ENCODE data around the gene COL9A1.

The COL9A1 gene

DNA sequence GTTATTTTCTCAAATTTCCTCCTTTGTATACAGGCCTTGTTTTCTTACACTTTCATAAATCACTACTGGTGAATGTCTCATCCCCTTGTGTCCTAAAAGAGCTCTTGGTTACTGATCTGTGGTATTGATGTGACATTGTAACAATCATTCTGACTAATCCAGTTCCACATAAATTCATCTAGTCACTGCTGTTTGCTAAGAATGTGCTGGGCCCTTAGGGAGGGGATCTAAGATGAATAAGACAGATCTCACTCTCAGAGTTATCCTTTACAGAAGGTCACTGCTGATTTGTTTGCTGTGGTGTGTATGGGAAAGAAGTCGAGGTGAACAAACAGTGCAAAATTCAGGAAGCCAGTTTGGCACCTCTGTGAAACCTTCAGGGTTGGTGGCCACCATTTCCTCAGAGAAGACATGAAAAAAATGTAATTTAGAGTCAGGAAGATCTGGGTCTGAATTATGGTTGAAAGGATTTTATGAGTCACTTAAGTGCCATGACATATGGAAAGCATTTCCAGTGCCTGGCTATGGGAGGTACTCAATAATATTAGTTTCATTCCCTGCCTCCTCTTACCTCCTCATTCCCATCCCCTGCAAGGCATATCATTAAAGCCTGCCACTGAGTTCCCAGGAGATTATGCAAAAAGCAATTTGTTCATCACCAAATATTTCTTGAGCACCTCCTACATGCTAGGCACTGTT, 121.8 kb downstream of the COL9A1 start:
- DNase-seq (ENCODE audit: low spot score): no peak
- CTCF ChIA-PET: no interaction called here
- H3K27ac ChIP-seq: no peak overlapping the region
- TF ChIP-seq, protein P1, sequence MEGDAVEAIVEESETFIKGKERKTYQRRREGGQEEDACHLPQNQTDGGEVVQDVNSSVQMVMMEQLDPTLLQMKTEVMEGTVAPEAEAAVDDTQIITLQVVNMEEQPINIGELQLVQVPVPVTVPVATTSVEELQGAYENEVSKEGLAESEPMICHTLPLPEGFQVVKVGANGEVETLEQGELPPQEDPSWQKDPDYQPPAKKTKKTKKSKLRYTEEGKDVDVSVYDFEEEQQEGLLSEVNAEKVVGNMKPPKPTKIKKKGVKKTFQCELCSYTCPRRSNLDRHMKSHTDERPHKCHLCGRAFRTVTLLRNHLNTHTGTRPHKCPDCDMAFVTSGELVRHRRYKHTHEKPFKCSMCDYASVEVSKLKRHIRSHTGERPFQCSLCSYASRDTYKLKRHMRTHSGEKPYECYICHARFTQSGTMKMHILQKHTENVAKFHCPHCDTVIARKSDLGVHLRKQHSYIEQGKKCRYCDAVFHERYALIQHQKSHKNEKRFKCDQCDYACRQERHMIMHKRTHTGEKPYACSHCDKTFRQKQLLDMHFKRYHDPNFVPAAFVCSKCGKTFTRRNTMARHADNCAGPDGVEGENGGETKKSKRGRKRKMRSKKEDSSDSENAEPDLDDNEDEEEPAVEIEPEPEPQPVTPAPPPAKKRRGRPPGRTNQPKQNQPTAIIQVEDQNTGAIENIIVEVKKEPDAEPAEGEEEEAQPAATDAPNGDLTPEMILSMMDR (conservative IDR thresholded peaks at IDR 0.05; ENCODE audit: low read depth): no peak
- POLR2A ChIA-PET (ENCODE audit: low non-redundant PET): no interaction called here

DNA sequence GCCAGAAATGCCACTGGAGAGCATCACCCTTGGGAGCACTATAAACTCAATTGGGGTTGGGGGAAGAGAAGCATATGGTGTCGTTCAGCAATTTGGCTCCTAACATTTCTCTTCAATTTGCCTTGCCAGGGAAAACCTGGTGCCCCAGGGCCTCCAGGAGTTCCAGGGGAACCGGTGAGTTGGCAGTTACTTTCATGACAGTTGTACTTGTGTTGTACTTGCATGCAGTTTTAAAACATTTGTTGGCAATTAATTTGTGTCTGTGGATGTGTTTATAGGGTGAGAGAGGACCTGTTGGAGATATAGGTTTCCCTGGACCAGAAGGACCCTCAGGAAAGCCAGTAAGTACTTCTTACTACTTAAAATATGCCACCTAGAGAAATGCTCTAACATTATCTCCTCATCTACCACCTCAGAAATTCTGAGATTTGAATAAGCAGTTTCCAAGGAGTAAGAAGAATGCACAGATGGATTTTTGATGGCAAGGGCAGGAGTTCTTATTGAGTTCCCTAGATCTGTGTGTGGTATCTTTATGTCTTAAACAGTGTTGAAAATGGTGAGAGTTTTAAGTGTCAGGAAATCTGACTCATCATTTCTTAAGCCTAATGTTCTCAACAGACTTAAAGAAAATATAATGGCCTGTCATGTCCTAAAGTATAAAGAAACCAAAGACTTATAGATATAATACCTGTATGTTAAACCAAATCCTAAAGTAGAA, 122.5 kb downstream of the COL9A1 start:
- ChIA-PET POLR2A (ENCODE audit: low non-redundant PET) (no interaction called here), CTCF (no interaction called here)
- DNase-seq (ENCODE audit: low spot score): no peak
- TF ChIP-seq, protein P1 (conservative IDR thresholded peaks at IDR 0.05; ENCODE audit: low read depth): no peak
- H3K27ac ChIP-seq: no peak overlapping the region

GRCh38 chr6:70176842-70177550, 125.9 kb downstream of the COL9A1 start:
- DNase-seq (ENCODE audit: low spot score): no peak
- POLR2A ChIA-PET (ENCODE audit: low non-redundant PET): no interaction called here
- CTCF ChIA-PET: interaction anchor here (0.6 to 0.9 kb wide), 2 partner anchors 10 to 1296 kb away, joined by 3 read pairs; no protein-coding TSS in a partner anchor
- no peak overlapping the region for H3K27ac ChIP-seq
- TF ChIP-seq, protein P1 (conservative IDR thresholded peaks at IDR 0.05; ENCODE audit: low read depth): no peak

- ChIA-PET POLR2A (ENCODE audit: low non-redundant PET) (no interaction called here), CTCF (interaction anchor here (0.9 kb wide), 1 partner anchor 9 kb away, joined by 3 read pairs; no protein-coding TSS in a partner anchor)
- no peak overlapping the region for H3K27ac ChIP-seq
- no peak for DNase-seq (ENCODE audit: low spot score)
- TF ChIP-seq, protein P1 (conservative IDR thresholded peaks at IDR 0.05; ENCODE audit: low read depth): no peak
Measured at GRCh38 chr6:70175770-70176169, 127.1 kb downstream of the COL9A1 start.

DNA sequence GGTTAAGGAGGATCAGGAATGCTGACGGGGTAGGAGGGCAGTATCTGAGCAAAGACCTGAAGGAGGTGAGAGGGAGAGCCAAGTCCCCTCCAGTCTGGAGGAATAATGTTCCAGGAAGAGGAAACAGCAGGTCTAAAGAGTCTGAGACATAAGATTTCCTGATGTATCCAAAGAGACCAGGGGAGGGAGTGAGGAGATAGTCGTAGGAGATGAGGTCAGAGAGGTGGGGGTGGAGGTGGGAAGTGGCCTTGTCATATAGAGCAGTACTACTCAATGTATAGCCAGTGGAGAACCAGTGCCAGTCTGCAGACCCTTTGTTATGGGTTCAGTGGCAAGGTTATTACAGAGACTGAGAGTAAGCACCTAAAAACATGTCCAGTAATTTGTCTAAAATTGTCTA, 130.6 kb downstream of the COL9A1 start:
- no peak for DNase-seq (ENCODE audit: low spot score)
- POLR2A ChIA-PET (ENCODE audit: low non-redundant PET): no interaction called here
- CTCF ChIA-PET: no interaction called here
- H3K27ac ChIP-seq: no peak overlapping the region
- TF ChIP-seq, protein P1 (conservative IDR thresholded peaks at IDR 0.05; ENCODE audit: low read depth): no peak

GRCh38 chr6:70171236-70171635, 131.6 kb downstream of the COL9A1 start:
- ChIA-PET CTCF (no interaction called here), POLR2A (ENCODE audit: low non-redundant PET) (no interaction called here)
- DNase-seq (ENCODE audit: low spot score): no peak
- H3K27ac ChIP-seq: no peak overlapping the region
- TF ChIP-seq, protein P1 (conservative IDR thresholded peaks at IDR 0.05; ENCODE audit: low read depth): no peak
